NCI-H187 treated with DMSO at 0.1 percent for 48 hours (cell line): ENCODE measurements around the gene CYP21A2.
"Not testable (repeated sequence)": the region's sequence is repeated elsewhere in the genome, so short reads cannot be mapped to it uniquely, and the experiment has no call there.

ENCODE experiments used
- DNase-seq: peaks from one replicate; lab custom pipeline; 2025; lab: John Stamatoyannopoulos, UW

The CYP21A2 gene

DNA sequence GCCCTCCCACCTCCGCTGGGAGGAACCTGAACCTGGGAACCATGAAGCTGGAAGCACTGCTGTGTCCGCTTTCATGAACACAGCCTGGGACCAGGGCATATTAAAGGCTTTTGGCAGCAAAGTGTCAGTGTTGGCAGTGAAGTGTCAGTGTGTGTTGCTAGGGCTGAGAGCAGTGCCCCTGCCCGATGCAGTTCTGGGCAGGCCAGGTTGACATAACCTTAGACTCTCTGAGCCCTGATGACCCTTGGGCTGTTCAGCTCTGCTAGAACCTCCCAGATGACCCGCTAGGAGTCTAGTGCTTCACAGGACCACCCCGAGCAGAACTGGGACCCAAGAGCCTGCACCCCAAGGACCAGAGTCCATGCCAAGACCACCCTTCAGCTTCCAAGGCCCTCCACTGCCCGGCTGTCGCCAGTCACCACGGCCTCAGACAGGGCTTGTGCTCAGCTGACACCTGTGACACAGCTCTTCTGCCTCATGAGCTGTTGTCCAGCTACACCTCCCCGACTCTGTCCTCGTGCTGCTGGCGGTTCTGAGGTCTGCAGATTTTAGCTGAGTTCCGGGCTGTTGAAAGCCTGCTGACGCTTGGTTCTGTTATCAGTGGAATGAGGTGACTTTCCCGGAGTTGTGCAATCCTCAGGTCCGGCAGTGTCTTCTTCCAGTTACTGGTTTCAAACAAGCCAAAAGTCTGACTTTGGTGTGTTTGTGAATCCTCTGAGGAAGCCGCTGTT lies 2.8 kb upstream of the CYP21A2 start:
- not testable (repeated sequence) for DNase-seq

DNA sequence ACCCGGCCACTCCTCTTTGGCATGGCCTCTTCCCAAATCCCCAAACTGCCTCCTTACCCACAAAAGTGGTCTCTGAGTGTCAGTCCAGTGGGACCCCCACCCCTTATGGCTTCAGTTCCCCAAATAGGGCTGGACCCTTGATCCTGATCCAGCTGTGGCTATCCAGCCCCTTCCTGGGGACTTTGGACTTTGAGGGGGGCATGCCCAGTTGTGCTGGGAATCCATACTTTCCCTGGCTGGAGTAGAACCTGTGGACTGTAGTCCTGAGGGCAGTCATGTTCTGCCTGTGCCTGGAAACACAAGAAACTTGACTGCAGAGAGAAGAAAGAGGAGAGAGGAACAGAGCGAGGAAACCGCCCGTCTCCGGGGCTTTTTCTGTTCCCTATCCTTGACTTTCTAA lies 1.1 kb upstream of the CYP21A2 start:
- DNase-seq: not testable (repeated sequence)

DNA sequence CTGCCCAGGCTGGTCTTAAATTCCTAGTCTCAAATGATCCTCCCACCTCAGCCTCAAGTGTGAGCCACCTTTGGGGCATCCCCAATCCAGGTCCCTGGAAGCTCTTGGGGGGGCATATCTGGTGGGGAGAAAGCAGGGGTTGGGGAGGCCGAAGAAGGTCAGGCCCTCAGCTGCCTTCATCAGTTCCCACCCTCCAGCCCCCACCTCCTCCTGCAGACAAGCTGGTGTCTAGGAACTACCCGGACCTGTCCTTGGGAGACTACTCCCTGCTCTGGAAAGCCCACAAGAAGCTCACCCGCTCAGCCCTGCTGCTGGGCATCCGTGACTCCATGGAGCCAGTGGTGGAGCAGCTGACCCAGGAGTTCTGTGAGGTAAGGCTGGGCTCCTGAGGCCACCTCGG lies 663 bp downstream of the CYP21A2 start:
- not testable (repeated sequence) for DNase-seq

DNA sequence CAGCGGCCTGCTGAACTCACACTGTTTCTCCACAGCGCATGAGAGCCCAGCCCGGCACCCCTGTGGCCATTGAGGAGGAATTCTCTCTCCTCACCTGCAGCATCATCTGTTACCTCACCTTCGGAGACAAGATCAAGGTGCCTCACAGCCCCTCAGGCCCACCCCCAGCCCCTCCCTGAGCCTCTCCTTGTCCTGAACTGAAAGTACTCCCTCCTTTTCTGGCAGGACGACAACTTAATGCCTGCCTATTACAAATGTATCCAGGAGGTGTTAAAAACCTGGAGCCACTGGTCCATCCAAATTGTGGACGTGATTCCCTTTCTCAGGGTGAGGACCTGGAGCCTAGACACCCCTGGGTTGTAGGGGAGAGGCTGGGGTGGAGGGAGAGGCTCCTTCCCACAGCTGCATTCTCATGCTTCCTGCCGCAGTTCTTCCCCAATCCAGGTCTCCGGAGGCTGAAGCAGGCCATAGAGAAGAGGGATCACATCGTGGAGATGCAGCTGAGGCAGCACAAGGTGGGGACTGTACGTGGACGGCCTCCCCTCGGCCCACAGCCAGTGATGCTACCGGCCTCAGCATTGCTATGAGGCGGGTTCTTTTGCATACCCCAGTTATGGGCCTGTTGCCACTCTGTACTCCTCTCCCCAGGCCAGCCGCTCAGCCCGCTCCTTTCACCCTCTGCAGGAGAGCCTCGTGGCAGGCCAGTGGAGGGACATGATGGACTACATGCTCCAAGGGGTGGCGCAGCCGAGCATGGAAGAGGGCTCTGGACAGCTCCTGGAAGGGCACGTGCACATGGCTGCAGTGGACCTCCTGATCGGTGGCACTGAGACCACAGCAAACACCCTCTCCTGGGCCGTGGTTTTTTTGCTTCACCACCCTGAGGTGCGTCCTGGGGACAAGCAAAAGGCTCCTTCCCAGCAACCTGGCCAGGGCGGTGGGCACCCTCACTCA lies 1.4 kb downstream of the CYP21A2 start:
- DNase-seq: not testable (repeated sequence)

DNA sequence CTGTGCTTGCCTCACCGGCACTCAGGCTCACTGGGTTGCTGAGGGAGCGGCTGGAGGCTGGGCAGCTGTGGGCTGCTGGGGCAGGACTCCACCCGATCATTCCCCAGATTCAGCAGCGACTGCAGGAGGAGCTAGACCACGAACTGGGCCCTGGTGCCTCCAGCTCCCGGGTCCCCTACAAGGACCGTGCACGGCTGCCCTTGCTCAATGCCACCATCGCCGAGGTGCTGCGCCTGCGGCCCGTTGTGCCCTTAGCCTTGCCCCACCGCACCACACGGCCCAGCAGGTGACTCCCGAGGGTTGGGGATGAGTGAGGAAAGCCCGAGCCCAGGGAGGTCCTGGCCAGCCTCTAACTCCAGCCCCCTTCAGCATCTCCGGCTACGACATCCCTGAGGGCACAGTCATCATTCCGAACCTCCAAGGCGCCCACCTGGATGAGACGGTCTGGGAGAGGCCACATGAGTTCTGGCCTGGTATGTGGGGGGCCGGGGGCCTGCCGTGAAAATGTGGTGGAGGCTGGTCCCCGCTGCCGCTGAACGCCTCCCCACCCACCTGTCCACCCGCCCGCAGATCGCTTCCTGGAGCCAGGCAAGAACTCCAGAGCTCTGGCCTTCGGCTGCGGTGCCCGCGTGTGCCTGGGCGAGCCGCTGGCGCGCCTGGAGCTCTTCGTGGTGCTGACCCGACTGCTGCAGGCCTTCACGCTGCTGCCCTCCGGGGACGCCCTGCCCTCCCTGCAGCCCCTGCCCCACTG lies 2.3 kb downstream of the CYP21A2 start:
- not testable (repeated sequence) for DNase-seq

DNA sequence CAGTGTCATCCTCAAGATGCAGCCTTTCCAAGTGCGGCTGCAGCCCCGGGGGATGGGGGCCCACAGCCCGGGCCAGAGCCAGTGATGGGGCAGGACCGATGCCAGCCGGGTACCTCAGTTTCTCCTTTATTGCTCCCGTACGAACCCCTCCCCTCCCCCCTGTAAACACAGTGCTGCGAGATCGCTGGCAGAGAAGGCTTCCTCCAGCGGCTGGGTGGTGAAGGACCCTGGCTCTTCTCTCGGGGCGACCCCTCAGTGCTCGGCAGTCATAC lies 2.8 kb downstream of the CYP21A2 start:
- not testable (repeated sequence) for DNase-seq

GRCh38 chr6:32041385-32041784 lies 3.2 kb downstream of the CYP21A2 start:
- DNase-seq: not testable (repeated sequence)

DNA sequence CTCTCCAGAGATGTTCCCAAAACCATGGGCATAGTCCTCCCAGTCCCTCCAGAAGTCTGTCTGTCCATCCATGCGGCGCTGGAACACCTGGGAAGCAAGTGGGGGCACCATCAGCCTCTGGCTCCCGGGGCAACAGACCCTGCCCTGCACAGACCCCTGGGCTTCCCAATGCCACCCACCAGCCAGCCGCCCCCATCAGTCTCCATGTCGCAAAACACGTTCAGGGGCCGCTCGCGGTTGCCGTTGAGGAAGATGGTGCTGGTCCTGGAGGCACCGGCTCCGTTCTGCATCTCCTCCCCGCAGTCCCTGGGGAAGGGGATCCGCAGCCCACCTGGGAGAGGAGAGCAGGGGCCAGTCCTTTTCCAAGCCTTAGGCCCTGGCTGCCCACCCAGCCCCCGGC lies 4.1 kb downstream of the CYP21A2 start:
- DNase-seq: not testable (repeated sequence)

- DNase-seq: not testable (repeated sequence)
These were observed 5.6 kb downstream of the CYP21A2 start for GRCh38 chr6:32043589-32044380.

DNA sequence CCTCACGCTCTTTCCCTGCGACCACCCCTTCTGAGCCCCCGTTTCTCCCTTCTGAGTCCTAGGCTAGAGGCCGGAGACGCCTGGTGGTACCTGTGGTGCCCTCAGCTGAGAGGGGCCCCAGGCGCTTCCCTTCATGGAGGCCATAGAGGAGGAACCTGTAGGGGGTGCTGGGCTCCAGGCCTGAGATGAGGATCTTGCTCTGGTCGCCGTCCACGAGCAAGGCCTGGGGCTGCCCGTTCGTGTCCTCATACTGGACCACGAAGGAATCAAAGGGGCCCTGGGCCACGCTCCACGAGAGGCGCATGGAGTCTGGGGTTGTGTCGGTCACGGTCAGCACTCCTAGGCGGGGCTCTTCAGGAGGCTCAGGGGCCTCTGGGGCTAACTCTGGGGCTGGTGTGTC lies 6.7 kb downstream of the CYP21A2 start:
- DNase-seq: not testable (repeated sequence)

- DNase-seq: no peak
These were observed 7.7 kb downstream of the CYP21A2 start for GRCh38 chr6:32045811-32046449.

DNA sequence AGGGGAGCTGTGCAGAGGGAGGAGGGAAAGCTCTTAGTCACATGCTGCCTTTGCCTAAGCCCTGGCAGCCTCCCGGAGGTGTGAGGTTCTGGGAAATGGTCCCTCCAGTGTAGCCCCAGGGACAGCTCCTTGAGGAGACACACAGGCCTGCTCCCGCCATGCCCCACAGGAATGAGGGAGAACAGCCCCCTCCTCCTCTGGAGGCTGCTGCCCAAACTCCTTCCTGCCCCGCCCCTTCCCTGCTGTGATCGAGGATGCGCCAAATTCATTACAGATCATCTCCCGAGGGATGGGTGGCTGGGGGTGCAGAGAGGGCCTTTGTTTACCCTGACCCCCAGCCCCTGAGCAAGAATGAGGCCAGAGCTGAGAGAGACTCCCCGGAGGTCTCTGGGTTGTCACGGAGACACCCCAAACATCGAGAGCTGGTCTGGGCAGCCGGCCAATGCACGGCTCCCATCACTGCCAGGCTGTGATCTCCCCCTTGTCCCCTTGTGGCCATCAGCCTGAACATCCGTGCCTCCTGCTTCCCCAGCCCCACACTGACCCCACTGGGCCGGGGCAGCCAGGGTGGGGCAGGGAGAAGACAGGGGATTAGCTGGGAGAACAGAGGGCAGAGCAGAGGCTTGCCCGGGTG lies 8.4 kb downstream of the CYP21A2 start:
- no peak for DNase-seq

GRCh38 chr6:32047084-32047478 lies 8.9 kb downstream of the CYP21A2 start:
- no peak for DNase-seq

- no peak for DNase-seq
These were observed 9.3 kb downstream of the CYP21A2 start for GRCh38 chr6:32047539-32047854.

GRCh38 chr6:32047855-32048766 lies 9.9 kb downstream of the CYP21A2 start:
- DNase-seq: no peak

DNA sequence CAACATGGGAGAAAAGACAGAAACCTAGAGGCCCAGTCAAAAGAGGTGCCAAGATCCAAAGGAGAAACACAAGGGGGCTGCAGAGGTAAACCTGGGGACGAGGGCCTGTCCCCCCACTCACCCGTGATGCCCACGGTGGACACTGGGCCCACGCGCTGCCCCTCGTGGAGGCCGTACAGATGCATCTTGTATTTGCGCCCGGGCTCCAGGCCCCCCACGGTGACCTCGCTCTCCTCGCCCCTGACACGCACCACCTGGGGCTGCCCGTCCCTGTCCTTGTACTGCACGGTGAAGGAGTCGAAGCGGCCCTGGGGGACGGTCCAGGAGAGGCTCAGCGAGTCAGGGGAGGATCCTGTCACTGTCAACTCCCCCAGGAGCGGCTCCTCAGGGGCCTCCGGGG lies 10.9 kb downstream of the CYP21A2 start:
- not testable (repeated sequence) for DNase-seq

DNA sequence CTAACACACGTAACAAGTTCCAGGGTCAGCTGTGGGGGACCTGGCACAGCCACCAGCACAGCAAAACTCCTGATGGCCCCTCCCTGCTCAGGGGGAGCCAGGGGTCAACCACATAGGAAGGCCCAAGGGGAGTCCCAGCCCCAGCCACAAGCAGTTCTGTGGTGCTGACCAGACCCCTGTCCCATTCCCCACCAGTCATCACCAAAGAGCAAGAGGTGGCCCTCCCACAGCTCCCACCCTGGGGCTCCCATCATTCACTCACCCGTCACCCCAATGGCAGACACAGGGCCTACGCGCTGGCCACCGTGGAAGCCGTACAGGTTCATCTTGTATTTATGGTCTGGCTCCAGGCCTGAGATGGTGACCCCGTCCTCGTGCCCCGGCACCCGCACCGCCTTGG lies 11.5 kb downstream of the CYP21A2 start:
- not testable (repeated sequence) for DNase-seq

- no peak for DNase-seq
These were observed 12.3 kb downstream of the CYP21A2 start for GRCh38 chr6:32050562-32050961.

GRCh38 chr6:32052626-32053025 lies 14.4 kb downstream of the CYP21A2 start:
- DNase-seq: not testable (repeated sequence)

- not testable (repeated sequence) for DNase-seq
These were observed 15.1 kb downstream of the CYP21A2 start for GRCh38 chr6:32053314-32053713.
